GM19468 (cell line): ENCODE measurements around the gene C17orf75.

Experiments used
- ATAC-seq: cut with Tn5 transposase; IDR thresholded peaks from one replicate; pipeline ENCODE4 v1.9.1; 2021; ENCODE audit warnings: mild to moderate bottlenecking, moderate library complexity, moderate number of reproducible peaks; ENCODE audit not compliant: unreplicated experiment; ENCODE audit errors: extremely low read depth

Gene C17orf75

GRCh38 chr17:32281011-32281451, 60.9 kb downstream of the C17orf75 start:
- ATAC-seq, result no peak

GRCh38 chr17:32279891-32280716, 61.9 kb downstream of the C17orf75 start:
- ATAC-seq, result no peak

GRCh38 chr17:32278815-32279214, 63.2 kb downstream of the C17orf75 start:
- ATAC-seq, result no peak
